Stimulated activated CD4-positive, alpha-beta T cell treated with anti-CD3 and anti-CD28 coated beads, Interleukin-12 subunit alpha, Interleukin-12 subunit beta, amount 100 ng/mL, for 48 hours (primary cell): Measurements from ENCODE around the gene NPSR1.
"Not testable (repeated sequence)": the region's sequence is repeated elsewhere in the genome, so short reads cannot be mapped to it uniquely, and the experiment has no call there.

Experiments
- DNase-seq, 3 donors: peaks; one replicate each; pipeline ENCODE4 v3.0.0-alpha.2; 2020; ENCODE audit warnings: low read depth in 2 of 3, low spot score in 1 of 3

The NPSR1 gene

GRCh38 chr7:34756691-34757090, 98.7 kb downstream of the NPSR1 start:
- DNase-seq = no peak

GRCh38 chr7:34757570-34758110, 99.6 kb downstream of the NPSR1 start:
- no peak for DNase-seq

GRCh38 chr7:34758111-34758601, 100.1 kb downstream of the NPSR1 start:
- no peak for DNase-seq

- no peak for DNase-seq
Measured at GRCh38 chr7:34759477-34760125, 101.6 kb downstream of the NPSR1 start.

GRCh38 chr7:34760271-34760670, 102.3 kb downstream of the NPSR1 start:
- DNase-seq = no peak

GRCh38 chr7:34761206-34761605, 103.2 kb downstream of the NPSR1 start:
- DNase-seq = no peak

- DNase-seq = no peak
Measured at GRCh38 chr7:34761627-34762026, 103.6 kb downstream of the NPSR1 start.

- no peak for DNase-seq
Measured at GRCh38 chr7:34762764-34763163, 104.7 kb downstream of the NPSR1 start.

GRCh38 chr7:34772296-34772938, 114.4 kb downstream of the NPSR1 start:
- DNase-seq = no peak

- DNase-seq = no peak
Measured at GRCh38 chr7:34776748-34777358, 118.8 kb downstream of the NPSR1 start.

- DNase-seq = no peak
Measured at GRCh38 chr7:34780546-34780945, 122.5 kb downstream of the NPSR1 start.

GRCh38 chr7:34787586-34787985, 129.6 kb downstream of the NPSR1 start:
- no peak for DNase-seq

- DNase-seq = no peak
Measured at GRCh38 chr7:34806831-34807230, 148.8 kb downstream of the NPSR1 start.

- DNase-seq = no peak
Measured at GRCh38 chr7:34807548-34808340, 149.7 kb downstream of the NPSR1 start.

- DNase-seq = not testable (repeated sequence)
Measured at GRCh38 chr7:34814203-34814842, 156.3 kb downstream of the NPSR1 start.

GRCh38 chr7:34821932-34822558, 164.0 kb downstream of the NPSR1 start:
- DNase-seq = no peak

GRCh38 chr7:34823650-34824258, 165.7 kb downstream of the NPSR1 start:
- DNase-seq = peak; percentile 16 to 56 (median 42)

GRCh38 chr7:34825221-34825620, 167.2 kb downstream of the NPSR1 start:
- no peak for DNase-seq

GRCh38 chr7:34830390-34830789, 172.4 kb downstream of the NPSR1 start:
- DNase-seq = no peak

- no peak for DNase-seq
Measured at GRCh38 chr7:34831436-34831835, 173.4 kb downstream of the NPSR1 start.
